ENCODE results near the gene VWCE.
"Not testable (repeated sequence)": the region's sequence is repeated elsewhere in the genome, so short reads cannot be mapped to it uniquely, and the experiment has no call there.

The VWCE gene

GRCh38 chr11:61250796-61251765 is 44.0 kb downstream of the VWCE start:
- DNase-seq, result not testable (repeated sequence)

DNA sequence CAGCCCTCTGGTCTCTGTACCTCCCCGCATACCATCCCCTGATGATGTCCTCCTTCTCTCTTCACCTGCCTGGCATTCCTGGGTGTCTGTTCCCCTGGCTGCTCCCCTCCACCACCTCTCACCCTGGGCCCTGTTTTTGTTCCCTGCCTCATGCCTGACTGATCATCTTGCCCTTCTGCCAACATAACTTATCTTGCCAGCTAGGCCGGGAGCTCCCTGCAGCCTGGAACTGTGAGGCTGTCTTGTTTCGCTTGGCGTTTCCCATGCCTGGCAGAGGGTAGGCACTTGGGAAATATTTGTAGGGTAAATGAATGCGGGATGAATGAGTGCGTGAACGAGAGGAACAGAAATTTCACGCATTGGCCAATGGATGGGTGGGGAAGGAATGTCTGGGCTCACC is 45.9 kb downstream of the VWCE start:
- DNase-seq, result not testable (repeated sequence)

DNA sequence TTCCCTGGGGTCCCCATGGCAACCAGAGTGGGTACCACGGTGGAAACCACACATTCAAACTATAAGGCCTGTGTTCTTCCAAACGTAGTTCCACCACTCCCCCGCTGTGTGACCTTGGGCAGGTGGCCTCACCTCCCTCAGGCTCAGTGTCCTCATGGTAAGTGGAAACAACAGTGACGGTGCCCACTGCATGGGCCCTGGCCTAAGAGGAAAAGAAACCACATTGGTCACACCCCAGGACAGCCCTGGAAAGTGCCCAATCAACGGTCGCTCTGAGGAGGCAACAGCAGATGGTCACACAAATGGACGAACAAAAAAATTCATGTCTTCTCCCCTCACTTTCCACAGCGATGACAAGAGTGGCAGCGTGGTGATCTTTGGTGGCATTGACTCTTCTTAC is 47.0 kb downstream of the VWCE start:
- not testable (repeated sequence) for DNase-seq

- DNase-seq, result not testable (repeated sequence)
These were observed 49.7 kb downstream of the VWCE start for GRCh38 chr11:61245284-61245964.

DNA sequence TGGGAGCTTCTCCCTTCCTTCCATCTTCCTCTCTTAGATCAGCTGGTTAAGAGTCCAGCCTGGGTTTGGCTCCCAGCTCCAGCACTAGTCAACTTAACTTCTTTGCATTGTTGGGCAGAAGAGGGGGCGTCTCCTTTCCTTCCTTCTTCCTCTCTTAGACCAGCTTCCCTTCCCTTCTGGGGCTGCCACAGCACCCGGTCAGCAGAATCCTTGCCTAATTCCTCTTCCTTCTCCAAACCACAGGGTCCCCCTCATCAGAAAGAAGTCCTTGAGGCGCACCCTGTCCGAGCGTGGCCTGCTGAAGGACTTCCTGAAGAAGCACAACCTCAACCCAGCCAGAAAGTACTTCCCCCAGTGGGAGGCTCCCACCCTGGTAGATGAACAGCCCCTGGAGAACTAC is 53.6 kb downstream of the VWCE start:
- DNase-seq, result not testable (repeated sequence)

GRCh38 chr11:61240875-61241274 is 54.2 kb downstream of the VWCE start, which contains the start of gene PGA5:
PGA5 (plus strand) TSS chr11:61241175; CDS start chr11:61241227, 52 bp downstream.
- DNase-seq, result not testable (repeated sequence)

DNA sequence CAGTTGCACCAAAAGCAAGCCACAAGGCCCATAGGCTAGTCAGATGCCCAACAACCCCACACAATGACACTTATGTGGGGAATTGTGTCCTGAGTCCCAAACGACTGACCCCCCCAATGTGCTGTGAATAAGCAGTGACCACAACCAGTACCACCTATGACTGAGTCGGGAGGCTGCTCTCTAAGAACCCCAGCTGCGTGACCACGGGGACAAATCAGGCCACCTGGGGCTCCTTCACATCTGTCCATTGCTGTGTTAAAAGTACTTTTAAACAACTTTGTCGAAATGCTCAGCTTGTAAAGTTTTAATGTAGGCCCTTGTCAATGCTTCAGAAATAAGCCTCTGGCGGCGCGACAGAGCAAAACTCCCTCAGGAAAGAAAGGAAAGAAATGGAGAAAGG is 54.8 kb downstream of the VWCE start:
- not testable (repeated sequence) for DNase-seq

DNA sequence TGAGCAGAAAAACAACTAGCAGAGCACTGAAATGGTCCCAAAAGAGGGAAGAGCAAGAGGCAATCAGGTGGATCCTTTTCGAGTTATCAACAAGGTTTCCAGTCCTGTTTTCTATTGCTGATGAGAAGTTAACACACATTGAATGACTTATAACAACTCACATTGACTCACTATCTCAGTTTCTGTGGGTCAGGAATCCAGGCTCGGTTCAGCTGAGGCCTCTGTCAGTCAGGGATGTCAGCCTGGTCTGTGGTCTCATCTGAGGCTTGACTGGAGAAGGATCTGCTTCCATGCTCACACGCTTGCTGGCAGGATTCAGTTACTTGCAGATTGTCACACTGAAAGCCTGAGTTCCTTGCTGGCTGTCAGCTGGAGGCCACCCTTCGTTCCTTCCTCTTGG is 58.0 kb downstream of the VWCE start:
- not testable (repeated sequence) for DNase-seq

GRCh38 chr11:61232548-61233145 is 62.5 kb downstream of the VWCE start:
- not testable (repeated sequence) for DNase-seq

DNA sequence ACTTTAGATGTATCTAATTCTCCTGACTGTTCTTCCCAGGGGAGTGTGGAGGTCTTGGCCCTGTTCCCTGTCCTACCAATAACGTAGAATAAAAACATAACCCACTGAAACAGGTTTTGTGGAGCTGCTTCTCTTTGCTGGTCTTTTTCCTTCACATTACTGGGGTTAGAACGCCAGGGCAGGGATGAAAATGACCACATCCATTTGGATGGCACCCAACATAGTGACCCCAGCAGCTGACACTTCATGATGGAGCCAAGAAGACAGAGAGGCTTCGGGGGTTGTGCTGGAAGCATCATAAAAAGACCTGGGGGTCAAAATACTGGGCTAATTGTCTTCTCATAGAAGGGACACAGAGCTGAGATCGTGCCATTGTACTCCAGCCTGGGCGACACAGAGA is 63.5 kb downstream of the VWCE start:
- not testable (repeated sequence) for DNase-seq

GRCh38 chr11:61231033-61231432 is 64.1 kb downstream of the VWCE start:
- DNase-seq, result not testable (repeated sequence)

DNA sequence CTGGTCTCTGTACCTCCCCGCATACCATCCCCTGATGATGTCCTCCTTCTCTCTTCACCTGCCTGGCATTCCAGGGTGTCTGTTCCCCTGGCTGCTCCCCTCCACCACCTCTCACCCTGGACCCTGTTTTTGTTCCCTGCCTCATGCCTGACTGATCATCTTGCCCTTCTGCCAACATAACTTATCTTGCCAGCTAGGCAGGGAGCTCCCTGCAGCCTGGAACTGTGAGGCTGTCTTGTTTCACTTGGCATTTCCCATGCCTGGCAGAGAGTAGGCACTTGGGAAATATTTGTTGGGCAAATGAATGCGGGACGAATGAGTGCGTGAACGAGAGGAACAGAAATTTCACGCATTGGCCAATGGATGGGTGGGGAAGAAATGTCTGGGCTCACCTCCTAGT is 65.7 kb downstream of the VWCE start:
- not testable (repeated sequence) for DNase-seq

- DNase-seq, result not testable (repeated sequence)
These were observed 68.5 kb downstream of the VWCE start for GRCh38 chr11:61226457-61227137.

- DNase-seq, result not testable (repeated sequence)
These were observed 72.4 kb downstream of the VWCE start for GRCh38 chr11:61222692-61223091.

DNA sequence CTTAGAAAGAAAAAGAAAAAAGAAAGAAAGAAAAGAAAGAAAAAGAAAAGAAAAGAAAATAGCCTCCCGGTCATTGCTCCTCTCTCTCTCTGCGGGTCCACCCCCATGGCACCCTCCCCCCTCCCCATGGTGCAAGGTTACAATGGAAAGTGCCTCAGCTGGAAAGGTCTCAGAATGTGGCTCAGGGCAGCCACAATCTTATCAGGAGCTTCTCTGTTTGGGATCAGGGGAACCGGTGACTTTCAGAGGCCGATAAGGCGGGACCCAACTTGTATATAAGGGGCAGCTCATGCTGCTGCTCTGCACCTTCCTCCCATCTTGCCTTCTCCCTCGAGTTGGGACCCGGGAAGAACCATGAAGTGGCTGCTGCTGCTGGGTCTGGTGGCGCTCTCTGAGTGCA is 73.1 kb downstream of the VWCE start, which contains the start of gene PGA4:
PGA4 (plus strand) TSS at position 301 of the 400 bp plus-strand sequence; CDS start at position 355, 54 bp downstream.
- DNase-seq, result not testable (repeated sequence)

DNA sequence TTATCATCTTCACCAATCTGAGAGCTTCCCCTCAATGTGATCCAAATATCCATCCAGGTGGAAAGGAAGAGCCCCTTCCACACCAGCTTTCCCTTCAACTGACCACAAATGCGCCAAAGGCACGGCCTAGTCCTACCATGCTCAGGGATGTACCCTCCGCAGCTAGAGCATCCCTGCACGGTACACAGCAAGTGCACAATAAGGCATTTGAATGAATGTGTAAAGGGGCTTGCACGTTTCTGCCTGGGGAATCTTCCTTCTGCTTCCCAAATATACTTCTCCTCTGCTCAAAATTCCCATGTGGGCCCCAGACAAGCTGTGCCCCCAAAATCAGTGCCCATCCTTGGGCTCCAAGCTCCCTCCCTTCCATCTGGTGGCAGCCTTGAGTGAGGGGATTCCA is 76.1 kb downstream of the VWCE start:
- not testable (repeated sequence) for DNase-seq

DNA sequence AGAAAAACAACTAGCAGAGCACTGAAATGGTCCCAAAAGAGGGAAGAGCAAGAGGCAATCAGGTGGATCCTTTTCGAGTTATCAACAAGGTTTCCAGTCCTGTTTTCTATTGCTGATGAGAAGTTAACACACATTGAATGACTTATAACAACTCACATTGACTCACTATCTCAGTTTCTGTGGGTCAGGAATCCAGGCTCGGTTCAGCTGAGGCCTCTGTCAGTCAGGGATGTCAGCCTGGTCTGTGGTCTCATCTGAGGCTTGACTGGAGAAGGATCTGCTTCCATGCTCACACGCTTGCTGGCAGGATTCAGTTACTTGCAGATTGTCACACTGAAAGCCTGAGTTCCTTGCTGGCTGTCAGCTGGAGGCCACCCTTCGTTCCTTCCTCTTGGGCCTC is 76.8 kb downstream of the VWCE start:
- DNase-seq, result not testable (repeated sequence)

- DNase-seq, result not testable (repeated sequence)
These were observed 81.3 kb downstream of the VWCE start for GRCh38 chr11:61213711-61214324.

GRCh38 chr11:61212202-61212601 is 82.9 kb downstream of the VWCE start:
- not testable (repeated sequence) for DNase-seq

- DNase-seq, result not testable (repeated sequence)
These were observed 83.7 kb downstream of the VWCE start for GRCh38 chr11:61211327-61211952.

DNA sequence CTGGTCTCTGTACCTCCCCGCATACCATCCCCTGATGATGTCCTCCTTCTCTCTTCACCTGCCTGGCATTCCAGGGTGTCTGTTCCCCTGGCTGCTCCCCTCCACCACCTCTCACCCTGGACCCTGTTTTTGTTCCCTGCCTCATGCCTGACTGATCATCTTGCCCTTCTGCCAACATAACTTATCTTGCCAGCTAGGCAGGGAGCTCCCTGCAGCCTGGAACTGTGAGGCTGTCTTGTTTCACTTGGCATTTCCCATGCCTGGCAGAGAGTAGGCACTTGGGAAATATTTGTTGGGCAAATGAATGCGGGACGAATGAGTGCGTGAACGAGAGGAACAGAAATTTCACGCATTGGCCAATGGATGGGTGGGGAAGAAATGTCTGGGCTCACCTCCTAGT is 84.5 kb downstream of the VWCE start:
- DNase-seq, result not testable (repeated sequence)
